ENCODE results near the gene MORN4.

DNA sequence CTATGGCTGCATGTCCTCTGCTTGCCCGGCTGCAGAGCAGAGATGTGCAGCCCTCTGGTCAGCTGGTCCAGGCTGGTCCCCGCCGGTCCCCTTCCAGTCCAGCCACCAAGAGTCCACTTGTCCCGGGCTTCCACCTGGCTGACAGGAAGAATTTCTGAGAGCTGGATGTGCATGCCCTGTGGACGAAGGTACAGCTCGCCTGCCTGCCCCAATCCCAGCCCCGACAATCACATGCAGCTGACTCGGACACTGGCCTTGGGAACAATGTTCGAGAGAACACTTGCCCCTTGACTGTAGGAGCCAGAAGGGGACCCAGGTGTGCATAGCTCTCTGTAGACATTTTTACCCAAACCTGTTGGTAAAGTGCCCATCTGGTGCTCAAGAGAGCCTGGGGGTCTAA is 41.9 kb upstream of the MORN4 start:
- TF ChIP-seq SPI1 (IDR thresholded peaks at IDR 0.05; ENCODE audit: low read depth, low read length) = no peak
- TF ChIP-seq POLR2A (IDR thresholded peaks at IDR 0.05; ENCODE audit: low read depth, low read length) = no peak
- TF ChIP-seq PAX5 (IDR thresholded peaks at IDR 0.05; ENCODE audit: insufficient read depth, low read length, severe bottlenecking) = no peak
